IPS DF 4.7 (cell line): ENCODE data around the gene PARL.
A peak's percentile ranks its signal among the peaks of the same experiment; 100 is the strongest.

Source experiments
- DNase-seq: peaks from one replicate; pipeline ENCODE4 v3.0.0-alpha.2; 2013; ENCODE audit warnings: low spot score; ENCODE audit errors: extremely low read depth

Gene PARL

GRCh38 chr3:183854318-183855035, 30.2 kb downstream of the PARL start:
- no peak for DNase-seq

GRCh38 chr3:183845608-183846288, 38.9 kb downstream of the PARL start:
- no peak for DNase-seq

GRCh38 chr3:183845090-183845489, 39.6 kb downstream of the PARL start:
- no peak for DNase-seq

GRCh38 chr3:183844606-183845005, 40.1 kb downstream of the PARL start:
- no peak for DNase-seq

- DNase-seq, result no peak
Observed at GRCh38 chr3:183839751-183840150, 44.9 kb downstream of the PARL start.

- no peak for DNase-seq
Observed at GRCh38 chr3:183837894-183838293, 46.8 kb downstream of the PARL start.

GRCh38 chr3:183837390-183837789, 47.3 kb downstream of the PARL start:
- DNase-seq, result no peak

GRCh38 chr3:183833516-183833915, 51.2 kb downstream of the PARL start:
- DNase-seq, result no peak

- DNase-seq, result no peak
Observed at GRCh38 chr3:183830187-183830586, 54.5 kb downstream of the PARL start.

GRCh38 chr3:183829466-183829865, 55.2 kb downstream of the PARL start:
- DNase-seq, result no peak

GRCh38 chr3:183828538-183828870, 56.2 kb downstream of the PARL start:
- DNase-seq, result no peak

GRCh38 chr3:183827809-183828537, 56.7 kb downstream of the PARL start:
- no peak for DNase-seq

GRCh38 chr3:183826448-183827250, 58.0 kb downstream of the PARL start:
- DNase-seq, result no peak

- DNase-seq, result peak; percentile 30
Observed at GRCh38 chr3:183825456-183826161, 59.1 kb downstream of the PARL start, which contains the start of gene MAP6D1. Gene MAP6D1, minus strand, starts transcription at chr3:183825577. Its CDS starts 30 bp downstream, at chr3:183825547.

GRCh38 chr3:183824761-183825455, 59.8 kb downstream of the PARL start:
- no peak for DNase-seq

- no peak for DNase-seq
Observed at GRCh38 chr3:183823963-183824362, 60.7 kb downstream of the PARL start.

- DNase-seq, result no peak
Observed at GRCh38 chr3:183822631-183823030, 62.0 kb downstream of the PARL start.

GRCh38 chr3:183819831-183820230, 64.8 kb downstream of the PARL start:
- DNase-seq, result no peak

GRCh38 chr3:183818706-183819624, 65.7 kb downstream of the PARL start:
- DNase-seq, result no peak
